T-helper 22 cell (primary cell): ENCODE data around the gene C2orf69.
A peak's percentile ranks its signal among the peaks of the same experiment; 100 is the strongest.

ENCODE experiments used
- DNase-seq: peaks from one replicate; pipeline ENCODE4 v3.0.0-alpha.2; 2020; ENCODE audit warnings: low read depth

Gene C2orf69

GRCh38 chr2:199914372-199914958 is 3.4 kb downstream of the C2orf69 start:
- no peak for DNase-seq

- DNase-seq = no peak
Observed at GRCh38 chr2:199916980-199917379, 5.9 kb downstream of the C2orf69 start.

GRCh38 chr2:199922856-199923255 is 11.8 kb downstream of the C2orf69 start:
- no peak for DNase-seq

- DNase-seq = no peak
Observed at GRCh38 chr2:199923924-199924323, 12.8 kb downstream of the C2orf69 start.

GRCh38 chr2:199926806-199927205 is 15.7 kb downstream of the C2orf69 start:
- no peak for DNase-seq

GRCh38 chr2:199928226-199928625 is 17.1 kb downstream of the C2orf69 start:
- no peak for DNase-seq

GRCh38 chr2:199928626-199929025 is 17.5 kb downstream of the C2orf69 start:
- DNase-seq = no peak

- no peak for DNase-seq
Observed at GRCh38 chr2:199929262-199929661, 18.2 kb downstream of the C2orf69 start.

GRCh38 chr2:199932312-199932855 is 21.3 kb downstream of the C2orf69 start:
- DNase-seq = no peak

GRCh38 chr2:199933466-199933865 is 22.4 kb downstream of the C2orf69 start:
- no peak for DNase-seq

GRCh38 chr2:199936554-199936953 is 25.5 kb downstream of the C2orf69 start:
- DNase-seq = no peak

- DNase-seq = no peak
Observed at GRCh38 chr2:199940373-199940772, 29.3 kb downstream of the C2orf69 start.

- DNase-seq = no peak
Observed at GRCh38 chr2:199943373-199943772, 32.3 kb downstream of the C2orf69 start.

GRCh38 chr2:199946196-199946595 is 35.1 kb downstream of the C2orf69 start:
- no peak for DNase-seq

- DNase-seq = no peak
Observed at GRCh38 chr2:199946836-199947235, 35.7 kb downstream of the C2orf69 start.

GRCh38 chr2:199950396-199950795 is 39.3 kb downstream of the C2orf69 start:
- DNase-seq = no peak

- DNase-seq = no peak
Observed at GRCh38 chr2:199951023-199951422, 39.9 kb downstream of the C2orf69 start.

- DNase-seq = no peak
Observed at GRCh38 chr2:199955007-199955338, 43.9 kb downstream of the C2orf69 start.

- peak; percentile 61 for DNase-seq
Observed at GRCh38 chr2:199955339-199956061, 44.4 kb downstream of the C2orf69 start, which contains the start of the genes MAIP1 and TYW5. TSS of gene MAIP1 (plus strand) at chr2:199955582. CDS start at chr2:199955799, 217 bp downstream. TSS of gene TYW5 (minus strand) at chr2:199955491. CDS start at chr2:199955470, 21 bp downstream.

GRCh38 chr2:199956062-199956380 is 44.9 kb downstream of the C2orf69 start:
- no peak for DNase-seq

- DNase-seq = no peak
Observed at GRCh38 chr2:199958014-199958413, 46.9 kb downstream of the C2orf69 start.

GRCh38 chr2:199962203-199962602 is 51.1 kb downstream of the C2orf69 start:
- no peak for DNase-seq

GRCh38 chr2:199966405-199966804 is 55.3 kb downstream of the C2orf69 start:
- no peak for DNase-seq

- DNase-seq = no peak
Observed at GRCh38 chr2:199966976-199967375, 55.9 kb downstream of the C2orf69 start.
